ENCODE results near the gene AP2B1. TPM values are rescaled to one million over a fixed set of nuclear protein-coding genes. Genes with fewer than 3 reads are reported as not detected.
"Not testable (repeated sequence)": the region's sequence is repeated elsewhere in the genome, so short reads cannot be mapped to it uniquely, and the experiment has no call there.

Gene AP2B1
- total RNA-seq, 3 donors from 2014 or later = 127 to 177 (median 153) TPM

DNA sequence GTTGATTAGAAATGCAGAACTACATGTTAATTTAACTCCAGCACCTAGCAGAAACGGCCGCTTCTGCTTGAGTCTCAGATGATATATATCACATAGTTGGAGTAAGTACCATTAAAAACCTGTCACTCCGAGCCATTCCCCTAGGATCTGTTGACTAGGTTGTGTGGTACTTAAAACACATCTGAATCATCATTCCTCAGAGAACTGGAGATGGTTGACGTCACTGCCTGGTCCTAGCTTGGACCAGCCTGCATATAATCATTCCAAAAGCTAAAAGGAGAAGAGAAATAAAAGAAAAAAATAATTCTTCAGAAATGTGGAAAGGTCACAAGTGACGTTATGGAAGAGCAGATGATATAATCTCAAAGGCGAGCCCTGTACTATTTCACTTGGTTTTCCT lies 113.0 kb downstream of the AP2B1 start:
- TF ChIP-seq, protein P1, sequence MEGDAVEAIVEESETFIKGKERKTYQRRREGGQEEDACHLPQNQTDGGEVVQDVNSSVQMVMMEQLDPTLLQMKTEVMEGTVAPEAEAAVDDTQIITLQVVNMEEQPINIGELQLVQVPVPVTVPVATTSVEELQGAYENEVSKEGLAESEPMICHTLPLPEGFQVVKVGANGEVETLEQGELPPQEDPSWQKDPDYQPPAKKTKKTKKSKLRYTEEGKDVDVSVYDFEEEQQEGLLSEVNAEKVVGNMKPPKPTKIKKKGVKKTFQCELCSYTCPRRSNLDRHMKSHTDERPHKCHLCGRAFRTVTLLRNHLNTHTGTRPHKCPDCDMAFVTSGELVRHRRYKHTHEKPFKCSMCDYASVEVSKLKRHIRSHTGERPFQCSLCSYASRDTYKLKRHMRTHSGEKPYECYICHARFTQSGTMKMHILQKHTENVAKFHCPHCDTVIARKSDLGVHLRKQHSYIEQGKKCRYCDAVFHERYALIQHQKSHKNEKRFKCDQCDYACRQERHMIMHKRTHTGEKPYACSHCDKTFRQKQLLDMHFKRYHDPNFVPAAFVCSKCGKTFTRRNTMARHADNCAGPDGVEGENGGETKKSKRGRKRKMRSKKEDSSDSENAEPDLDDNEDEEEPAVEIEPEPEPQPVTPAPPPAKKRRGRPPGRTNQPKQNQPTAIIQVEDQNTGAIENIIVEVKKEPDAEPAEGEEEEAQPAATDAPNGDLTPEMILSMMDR (IDR thresholded peaks at IDR 0.05) = no peak
- intact Hi-C loops (cut with DNase I, micrococcal nuclease) = no loop called here
- no peaks in the 10 kb centered on the region for H3K4me1 ChIP-seq (ENCODE audit: low read depth)
- H3K4me3 ChIP-seq = no peak overlapping the region
- peaks cover 6% of the 10 kb centered on the region for H3K36me3 ChIP-seq (ENCODE audit: low read depth)
- ATAC-seq (no peak), DNase-seq (no peak)
- no peaks in the 10 kb centered on the region for H3K9me3 ChIP-seq

DNA sequence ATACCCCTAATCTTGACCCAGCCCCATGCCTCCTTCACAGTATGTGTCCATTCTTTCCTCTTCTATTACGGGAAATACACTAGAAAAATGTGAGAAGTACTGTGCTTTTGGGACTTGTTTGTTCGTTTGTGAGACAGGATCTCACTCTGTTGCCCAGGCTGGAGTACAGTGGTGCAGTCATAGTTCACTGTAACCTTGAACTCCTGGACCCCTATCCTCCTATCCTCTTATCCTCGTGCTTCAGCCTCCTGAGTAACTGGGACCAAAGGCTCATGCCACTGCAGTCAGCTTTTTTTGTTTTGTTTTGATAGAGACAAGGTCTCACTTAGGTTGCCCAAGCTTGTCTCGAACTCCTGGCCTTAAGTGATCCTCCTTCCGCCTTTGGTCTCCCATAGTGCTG lies 114.4 kb downstream of the AP2B1 start:
- no peak for DNase-seq
- Histone ChIP-seq H3K36me3 (ENCODE audit: low read depth) (no peaks in the 10 kb centered on the region), H3K4me3 (no peak overlapping the region), H3K4me1 (ENCODE audit: low read depth) (no peaks in the 10 kb centered on the region), H3K9me3 (no peaks in the 10 kb centered on the region)
- ATAC-seq = no peak
- intact Hi-C loops (cut with DNase I, micrococcal nuclease) = no loop called here
- TF ChIP-seq, protein P1 (IDR thresholded peaks at IDR 0.05) = no peak

DNA sequence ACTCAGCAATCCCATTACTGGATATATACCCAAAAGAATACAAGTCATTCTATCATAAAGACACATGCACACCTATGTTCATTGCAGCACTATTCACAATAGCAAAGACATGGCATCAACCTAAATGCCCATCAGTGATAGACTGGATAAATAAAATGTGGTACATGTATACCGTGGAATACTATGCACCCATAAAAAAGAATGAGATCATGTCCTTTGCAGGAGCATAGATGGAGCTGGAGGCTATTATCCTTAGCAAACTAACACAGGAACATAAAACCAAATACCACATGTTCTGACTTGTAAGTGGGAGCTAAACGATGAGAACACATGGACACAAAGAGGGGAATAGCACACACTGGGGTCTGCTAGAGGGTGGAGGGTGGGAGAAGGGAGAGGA lies 116.2 kb downstream of the AP2B1 start:
- intact Hi-C loops (cut with DNase I, micrococcal nuclease); H3K4me3 ChIP-seq; H3K36me3 ChIP-seq (ENCODE audit: low read depth); DNase-seq; H3K4me1 ChIP-seq (ENCODE audit: low read depth); H3K9me3 ChIP-seq; ATAC-seq: not testable (repeated sequence)

DNA sequence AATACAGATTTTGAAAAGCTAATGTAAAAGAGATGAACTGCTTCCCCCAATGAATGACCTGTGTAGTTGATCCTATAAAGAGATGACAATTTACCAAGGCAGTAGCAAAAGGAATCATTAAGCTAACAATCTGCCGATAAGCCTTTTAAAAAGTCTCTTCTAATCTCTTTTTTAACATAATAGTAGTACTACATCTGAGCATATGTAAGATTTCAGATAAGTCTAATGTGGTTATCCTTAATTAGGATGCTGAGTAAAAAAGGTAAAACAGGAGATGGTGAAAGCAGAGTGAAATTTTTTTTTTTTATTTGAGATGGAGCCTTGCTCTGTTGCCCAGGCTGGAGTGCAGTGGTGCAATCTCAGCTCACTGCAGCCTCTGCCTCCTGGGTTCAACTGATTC lies 118.1 kb downstream of the AP2B1 start:
- TF ChIP-seq, protein P1 (IDR thresholded peaks at IDR 0.05) = no peak
- no peaks in the 10 kb centered on the region for H3K4me1 ChIP-seq (ENCODE audit: low read depth)
- no peaks in the 10 kb centered on the region for H3K36me3 ChIP-seq (ENCODE audit: low read depth)
- intact Hi-C loops (cut with DNase I, micrococcal nuclease) = no loop called here
- no peak for ATAC-seq
- H3K4me3 ChIP-seq = no peak overlapping the region
- H3K9me3 ChIP-seq = no peaks in the 10 kb centered on the region
- DNase-seq = no peak

DNA sequence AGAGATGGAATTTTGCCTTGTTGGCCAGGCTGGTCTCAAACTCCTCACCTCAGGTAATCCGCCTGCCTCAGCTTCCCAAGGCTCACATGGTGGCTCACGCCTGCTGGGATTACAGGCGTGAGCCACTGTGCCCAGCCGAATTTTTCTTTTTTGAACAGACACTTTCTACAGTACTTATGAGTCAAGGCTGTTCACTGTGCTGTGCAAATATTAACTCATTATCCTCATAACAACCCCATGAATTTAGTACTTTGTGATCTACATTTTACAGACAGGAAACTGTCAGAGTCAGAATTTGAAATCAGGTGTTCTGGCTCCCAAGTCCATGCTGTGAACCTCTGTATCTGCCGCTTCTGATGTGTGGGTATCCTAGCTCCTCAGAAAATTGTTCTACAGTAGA lies 118.6 kb downstream of the AP2B1 start:
- DNase-seq = no peak
- intact Hi-C loops (cut with DNase I, micrococcal nuclease) = no loop called here
- no peaks in the 10 kb centered on the region for H3K36me3 ChIP-seq (ENCODE audit: low read depth)
- ATAC-seq = peak; percentile 13
- H3K9me3 ChIP-seq = no peaks in the 10 kb centered on the region
- TF ChIP-seq, protein P1 (IDR thresholded peaks at IDR 0.05) = no peak
- H3K4me1 ChIP-seq (ENCODE audit: low read depth) = no peaks in the 10 kb centered on the region
- no peak overlapping the region for H3K4me3 ChIP-seq

DNA sequence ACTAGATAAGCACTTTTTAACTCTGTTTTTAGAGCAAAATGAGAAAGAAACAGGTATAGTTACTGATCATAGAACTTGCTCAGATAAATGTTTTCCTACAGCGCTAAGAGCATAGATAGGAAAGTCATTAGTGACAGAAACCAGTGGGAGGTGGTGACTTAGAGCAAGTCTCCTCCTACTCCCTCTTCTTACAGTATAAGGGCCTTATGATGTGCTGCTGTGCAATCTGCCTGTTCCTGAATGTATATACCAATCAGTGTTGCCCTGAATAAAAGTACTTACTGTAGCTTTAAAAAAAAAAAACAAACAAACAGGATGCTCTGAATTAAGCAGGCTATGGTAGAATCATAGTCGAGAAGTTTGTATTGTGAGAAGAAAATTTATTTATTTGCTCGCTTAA lies 121.0 kb downstream of the AP2B1 start:
- intact Hi-C loops (cut with DNase I, micrococcal nuclease) = no loop called here
- Histone ChIP-seq H3K36me3 (ENCODE audit: low read depth) (no peaks in the 10 kb centered on the region), H3K9me3 (no peaks in the 10 kb centered on the region), H3K4me1 (ENCODE audit: low read depth) (no peaks in the 10 kb centered on the region), H3K4me3 (no peak overlapping the region)
- no peak for DNase-seq
- TF ChIP-seq, protein P1 (IDR thresholded peaks at IDR 0.05) = no peak
- ATAC-seq = no peak

Measured in mucosa of descending colon (tissue), 3 donors.